ENCODE results near the gene OXNAD1.
A peak's percentile ranks its signal among the peaks of the same experiment; 100 is the strongest.

The OXNAD1 gene, protein sequence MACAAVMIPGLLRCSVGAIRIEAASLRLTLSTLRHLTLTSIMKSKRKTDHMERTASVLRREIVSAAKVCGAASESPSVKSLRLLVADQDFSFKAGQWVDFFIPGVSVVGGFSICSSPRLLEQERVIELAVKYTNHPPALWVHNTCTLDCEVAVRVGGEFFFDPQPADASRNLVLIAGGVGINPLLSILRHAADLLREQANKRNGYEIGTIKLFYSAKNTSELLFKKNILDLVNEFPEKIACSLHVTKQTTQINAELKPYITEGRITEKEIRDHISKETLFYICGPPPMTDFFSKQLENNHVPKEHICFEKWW

DNA sequence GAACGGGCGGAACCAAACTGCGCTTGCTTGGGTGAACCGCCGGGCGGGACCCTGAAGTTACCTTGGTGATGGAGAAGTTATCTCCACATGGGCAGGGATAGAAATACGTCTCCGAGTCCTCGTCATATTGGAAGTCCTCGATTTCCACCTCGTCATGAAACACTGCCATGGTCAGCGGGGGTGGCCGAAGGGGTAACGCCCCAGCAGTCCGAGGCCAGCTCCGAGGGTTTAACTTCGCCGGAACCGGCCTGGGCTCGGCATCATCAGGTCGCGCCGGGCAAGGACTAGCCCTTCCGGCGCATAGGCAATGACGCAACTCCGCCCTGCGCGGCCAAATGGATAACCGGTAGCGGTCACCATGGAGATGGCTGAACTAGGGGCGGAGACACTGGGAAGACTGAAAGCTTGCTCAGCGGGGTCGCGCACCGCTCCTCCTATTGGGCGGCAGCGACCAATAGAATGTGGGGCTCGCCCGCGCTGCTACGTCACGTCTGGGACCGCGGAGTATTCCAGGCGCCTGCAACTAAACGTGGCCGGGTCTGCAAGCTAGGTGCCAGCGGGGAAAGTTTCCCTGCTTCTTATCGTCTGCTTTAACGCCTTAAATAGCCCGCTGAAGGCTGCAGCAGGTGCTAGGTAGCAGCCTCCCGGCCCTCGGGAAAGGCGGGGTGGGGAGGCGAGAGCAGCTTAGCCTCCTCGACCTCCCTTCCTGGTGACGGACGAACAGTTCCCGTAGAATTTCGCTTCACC, at the start of gene OXNAD1, which contains the start of gene DPH3:
OXNAD1 (plus strand) TSS at position 505 of the 747 bp plus-strand sequence. CDS start 5,741 bp downstream, outside the sequence.
DPH3 (minus strand) TSS at position 236 of the 747 bp plus-strand sequence; CDS start at position 169, 67 bp downstream.
- FAIRE-seq, result peak; percentile 98

DNA sequence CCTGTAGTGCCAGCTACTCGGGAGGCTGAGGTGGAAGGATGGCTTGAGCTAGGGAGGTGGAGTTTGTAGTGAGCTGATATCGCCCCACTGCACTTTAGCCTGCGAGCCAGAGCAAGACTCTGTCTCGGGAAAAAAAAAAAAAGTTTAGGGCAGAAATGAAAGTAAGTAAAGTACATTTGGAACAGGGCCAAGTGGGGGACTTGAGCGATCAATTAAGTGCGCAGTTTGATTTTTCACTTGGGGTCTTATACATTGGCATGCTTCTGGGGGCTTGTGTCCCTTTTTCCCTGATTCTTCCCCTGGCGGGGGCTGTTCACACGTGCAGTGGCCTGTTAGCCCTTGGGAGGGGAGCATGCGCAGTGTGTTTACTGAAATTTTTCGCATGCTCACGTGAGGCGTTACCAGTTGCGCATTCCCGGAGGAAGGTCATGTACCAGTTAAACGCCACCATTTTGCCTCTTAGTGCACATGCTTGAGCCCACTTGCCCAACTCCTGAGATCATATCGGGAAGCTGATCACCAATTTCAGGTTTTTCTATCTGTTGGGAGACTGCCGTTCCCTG, 48.6 kb upstream of the OXNAD1 start:
- FAIRE-seq, result no peak

DNA sequence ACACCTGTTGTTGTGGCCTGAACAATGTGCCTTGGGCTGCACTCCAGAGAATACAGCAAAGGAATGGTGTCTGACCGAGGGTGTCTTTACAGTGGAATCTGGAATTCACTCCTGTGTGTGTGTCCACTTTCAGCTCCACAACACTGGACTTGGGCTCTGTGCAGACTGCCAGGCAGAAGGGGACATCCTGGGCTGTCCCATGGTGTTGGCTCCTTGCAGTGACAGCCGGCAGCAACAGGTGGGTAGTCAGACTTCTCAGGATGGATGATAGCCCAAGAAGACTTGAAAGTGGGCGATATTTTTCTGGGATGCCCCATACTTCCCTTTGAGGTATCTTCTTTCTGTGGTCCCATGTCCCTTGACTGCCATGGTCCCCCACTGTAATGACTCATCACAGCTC, 45.2 kb upstream of the OXNAD1 start:
- no peak for FAIRE-seq

DNA sequence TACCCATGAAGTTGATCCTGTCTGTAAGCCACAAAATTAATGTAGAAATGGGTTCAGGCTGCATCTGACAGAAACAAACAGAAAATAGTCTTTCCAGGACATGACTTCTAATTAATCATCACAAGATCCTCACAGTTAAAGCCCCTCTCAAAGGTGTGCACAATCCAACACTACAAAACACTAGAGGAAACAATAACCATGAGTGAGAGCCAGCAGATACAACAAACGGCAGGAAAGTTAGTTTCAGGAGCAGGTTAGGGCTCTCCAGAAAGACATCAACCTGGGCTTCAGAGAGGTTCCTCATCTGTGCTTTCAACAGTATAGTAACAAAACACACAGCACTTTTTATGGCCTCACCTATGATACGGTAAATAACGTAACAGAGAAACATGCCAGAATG, 43.0 kb upstream of the OXNAD1 start:
- no peak for FAIRE-seq

DNA sequence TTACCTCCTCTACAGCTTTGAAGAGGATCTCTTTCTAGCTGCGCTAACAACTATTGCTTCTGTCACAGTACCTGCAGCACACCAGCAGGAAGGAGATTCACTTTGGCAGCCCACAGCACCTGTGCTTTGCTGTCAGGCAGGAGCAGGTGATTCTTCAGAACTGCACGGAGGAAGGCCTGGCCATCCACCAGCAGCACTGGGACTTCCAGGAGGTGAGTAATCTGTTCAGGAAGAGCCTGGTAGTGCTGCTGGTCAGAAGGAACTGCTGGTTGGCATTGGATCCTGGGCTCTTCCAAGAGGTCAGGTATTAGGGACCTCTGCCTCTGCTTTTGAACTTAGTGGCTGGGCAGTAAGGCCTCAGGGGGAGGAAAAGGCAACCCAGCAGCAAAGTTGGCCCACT, 42.5 kb upstream of the OXNAD1 start:
- no peak for FAIRE-seq

DNA sequence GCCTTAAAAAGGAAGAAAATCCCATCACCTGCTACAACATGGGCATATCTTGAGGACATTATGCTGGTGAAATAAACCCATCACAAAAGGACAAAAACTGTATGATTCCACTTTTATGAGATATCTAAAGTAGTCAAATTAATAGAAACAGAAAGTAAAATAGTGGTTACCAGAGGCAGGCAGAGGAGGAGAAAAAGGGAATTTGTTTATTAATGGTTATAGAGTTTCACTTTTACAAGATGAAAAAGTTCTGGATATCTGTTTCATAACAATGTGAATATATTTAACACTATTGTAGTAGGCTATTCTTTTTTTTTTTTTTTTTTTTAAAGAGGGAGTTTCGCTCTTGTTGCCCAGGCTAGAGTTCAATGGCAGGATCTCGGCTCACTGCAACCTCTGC, 40.7 kb upstream of the OXNAD1 start:
- FAIRE-seq, result no peak

DNA sequence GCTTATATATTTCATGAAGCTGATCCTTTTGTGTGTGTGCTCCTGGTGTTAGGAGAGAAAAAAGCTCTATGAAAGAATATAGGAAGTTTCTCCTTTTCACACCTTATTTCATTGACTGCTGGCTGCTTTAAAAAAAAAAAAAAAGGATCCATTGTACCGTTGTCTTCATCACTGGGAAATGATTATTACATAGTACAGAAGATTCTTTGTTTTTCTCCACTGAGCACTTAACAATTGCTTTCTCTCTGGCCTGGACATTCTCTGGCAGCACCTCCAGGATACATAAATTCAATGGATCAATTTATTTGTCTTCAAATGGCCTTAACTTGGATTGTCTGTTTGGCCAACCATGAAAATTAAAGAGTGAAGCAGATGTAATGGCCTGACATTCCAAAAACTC, 37.4 kb upstream of the OXNAD1 start:
- no peak for FAIRE-seq

DNA sequence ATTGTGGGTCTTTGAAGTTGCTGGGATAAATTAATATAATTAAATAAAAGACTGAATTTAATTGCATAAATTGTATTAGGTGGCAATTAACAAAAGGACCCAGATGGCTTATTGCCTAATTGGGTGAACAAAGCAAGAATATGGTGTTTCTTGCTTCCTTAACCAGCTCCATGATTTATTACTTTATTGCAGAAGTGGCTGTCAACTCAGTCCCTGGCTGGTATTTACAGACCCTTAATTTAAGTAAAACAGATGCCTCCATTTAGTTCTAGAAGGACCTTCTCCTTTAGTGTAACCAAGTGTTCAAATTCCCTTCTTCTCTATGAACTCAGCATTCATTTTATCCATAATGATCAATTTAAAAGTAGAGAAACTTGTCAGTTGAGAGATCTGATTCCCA, 35.3 kb upstream of the OXNAD1 start:
- no peak for FAIRE-seq

DNA sequence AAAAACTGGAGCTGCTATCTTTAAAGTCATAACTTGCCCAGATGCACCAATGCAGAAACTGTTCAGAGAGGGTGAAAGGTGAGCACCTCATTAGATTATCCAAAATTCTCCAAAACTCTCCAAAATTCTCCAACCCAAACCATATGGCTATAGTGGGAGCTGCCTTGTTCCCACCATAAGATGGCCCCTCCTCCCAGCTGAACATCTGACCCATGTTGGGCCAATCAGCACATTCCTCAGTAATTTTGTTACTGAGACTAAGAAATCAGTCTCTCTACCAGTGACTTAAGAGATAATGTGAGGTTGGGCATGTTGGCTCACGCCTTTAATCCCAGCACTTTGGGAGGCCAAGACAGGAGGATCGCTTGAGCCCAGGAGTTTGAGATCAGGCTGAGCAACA, 33.0 kb upstream of the OXNAD1 start:
- no peak for FAIRE-seq

DNA sequence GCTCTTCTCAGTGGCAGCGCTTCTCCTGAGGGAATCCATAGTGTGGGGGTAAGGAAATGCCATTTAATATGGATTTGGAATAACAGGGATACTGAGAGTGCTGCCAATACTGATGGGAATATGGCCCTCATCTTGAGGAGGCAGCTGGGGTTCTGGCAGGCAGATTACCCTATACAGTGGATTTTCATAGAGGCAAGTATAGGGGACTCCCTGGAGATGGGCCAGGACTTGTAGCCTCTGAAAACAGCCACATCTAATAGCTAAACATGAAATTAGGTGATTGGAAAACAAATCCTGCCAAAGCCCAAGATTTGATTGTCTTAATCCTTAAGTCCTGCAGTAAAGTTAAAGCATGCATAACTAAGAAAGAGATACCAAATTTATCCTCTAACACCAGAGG, 31.2 kb upstream of the OXNAD1 start:
- FAIRE-seq, result no peak

DNA sequence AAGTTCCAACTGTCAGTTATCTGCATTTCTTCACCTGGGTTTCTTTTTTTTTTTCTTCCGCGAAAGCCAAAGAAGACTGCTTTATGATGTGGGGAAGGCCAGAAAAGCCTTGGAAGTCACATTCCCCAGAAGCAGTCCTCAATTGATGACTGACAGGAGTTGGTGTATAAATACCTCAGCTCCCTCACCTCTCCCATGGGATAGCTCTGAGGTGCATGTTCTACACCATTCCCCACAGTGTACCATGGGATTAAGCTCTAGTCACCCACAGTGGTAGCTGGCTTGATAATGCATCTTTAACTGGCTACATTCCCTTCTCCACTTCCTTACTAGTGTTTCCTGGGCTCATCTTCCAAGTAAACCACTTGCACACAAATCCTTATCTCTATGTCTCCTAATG, 30.7 kb upstream of the OXNAD1 start:
- FAIRE-seq, result no peak

DNA sequence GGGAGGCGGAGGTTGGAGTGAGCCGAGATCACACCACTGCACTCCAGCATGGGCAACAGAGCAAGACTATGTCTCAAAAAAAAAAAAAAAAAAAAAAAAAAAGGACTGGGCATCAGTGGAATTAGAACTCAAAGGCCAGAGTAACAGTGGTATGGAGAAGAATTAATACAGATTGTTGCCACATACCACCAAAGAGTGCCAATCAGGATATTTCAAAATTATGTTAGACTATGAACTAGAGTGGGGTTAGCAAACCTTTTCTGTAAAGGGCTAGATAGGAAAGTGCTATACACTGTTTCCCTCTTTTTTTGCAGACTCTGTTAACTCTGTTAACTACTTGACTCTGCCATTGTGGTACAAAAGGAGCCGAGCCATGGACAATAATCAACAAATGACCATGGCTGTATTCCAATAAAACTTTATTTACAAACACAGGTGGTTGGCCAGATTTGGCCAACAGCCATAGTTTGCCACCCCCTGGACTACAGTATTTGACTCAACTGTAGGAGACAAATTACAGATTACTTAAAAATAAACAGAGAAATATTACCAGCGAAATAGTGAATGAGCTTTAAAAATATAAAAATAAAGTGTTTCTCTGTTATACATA, 28.9 kb upstream of the OXNAD1 start:
- no peak for FAIRE-seq

DNA sequence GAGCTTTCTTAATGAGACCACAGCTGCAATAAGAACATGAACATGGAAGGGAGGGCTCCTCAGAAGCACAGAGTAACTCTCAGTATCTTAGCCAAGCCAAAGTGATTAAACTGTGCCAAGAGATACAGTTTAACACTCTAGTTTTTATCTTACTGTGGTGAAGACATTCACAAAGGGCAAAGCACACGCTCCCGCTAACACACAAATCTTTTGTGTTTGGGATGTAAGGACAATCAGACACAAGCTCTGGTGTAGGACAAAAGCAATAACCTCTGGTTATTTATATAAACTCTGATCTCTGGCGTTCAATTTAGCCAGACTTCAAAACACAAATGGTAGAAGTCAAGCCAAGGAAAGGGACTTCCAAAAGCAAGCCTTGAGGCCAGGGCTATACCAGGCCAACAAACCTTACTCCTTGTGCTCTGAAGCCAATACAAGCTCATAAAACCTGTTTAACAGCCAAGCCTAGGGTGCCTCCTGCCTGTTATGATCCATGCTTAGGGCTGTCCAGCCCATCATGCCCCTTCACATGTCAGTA, 28.1 kb upstream of the OXNAD1 start:
- FAIRE-seq, result no peak

DNA sequence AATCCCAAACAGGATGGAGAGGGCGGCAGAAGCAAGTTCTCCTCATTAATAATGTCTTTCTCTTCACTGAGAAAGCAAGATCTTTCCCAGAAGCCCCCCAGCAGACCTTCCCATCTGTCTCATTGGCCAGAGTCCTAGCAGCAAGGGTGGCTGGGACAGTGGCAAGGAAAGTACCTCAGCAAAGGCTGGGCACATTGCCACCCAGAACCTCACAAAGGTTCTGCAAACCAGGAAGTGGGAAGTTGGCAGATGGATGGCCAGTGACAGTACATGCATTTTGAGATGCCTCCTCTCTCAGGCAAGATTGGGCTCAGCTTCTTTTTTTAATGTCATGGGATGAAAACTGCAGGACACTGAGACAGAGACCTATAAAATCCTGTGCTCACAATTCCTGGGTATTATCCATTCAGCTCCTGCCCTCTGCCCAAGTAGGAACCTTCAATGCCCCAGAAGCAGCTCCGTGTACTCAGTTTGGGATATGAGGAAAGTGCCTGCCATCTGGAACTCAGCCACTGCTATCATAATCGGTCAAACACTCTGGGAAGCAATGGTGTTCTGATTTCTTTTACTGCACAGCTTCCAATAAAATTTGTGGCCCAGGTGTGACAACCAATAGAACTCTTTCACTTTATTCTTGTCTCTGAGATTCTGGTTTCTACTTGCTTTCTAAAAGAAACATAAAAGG, 25.8 kb upstream of the OXNAD1 start:
- no peak for FAIRE-seq

DNA sequence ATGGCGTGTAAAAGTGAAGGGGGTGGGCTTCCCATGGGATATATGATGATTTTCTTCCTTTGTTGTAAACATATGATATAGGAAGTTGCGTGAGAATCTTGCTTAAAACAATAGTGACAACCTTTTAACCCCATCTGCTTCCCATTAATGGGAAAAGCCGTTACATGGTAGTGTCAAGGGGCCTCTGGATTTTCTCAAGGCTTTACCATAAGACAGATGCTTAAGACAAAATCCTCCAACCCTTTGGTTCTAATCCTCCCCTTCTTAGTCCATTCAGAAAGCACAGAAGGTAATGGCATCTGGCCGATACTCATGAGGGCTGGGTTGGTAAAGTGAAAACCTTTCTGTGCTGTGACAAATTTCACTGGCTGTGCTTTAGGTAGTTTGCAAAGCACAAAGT, 25.2 kb upstream of the OXNAD1 start:
- FAIRE-seq, result no peak

DNA sequence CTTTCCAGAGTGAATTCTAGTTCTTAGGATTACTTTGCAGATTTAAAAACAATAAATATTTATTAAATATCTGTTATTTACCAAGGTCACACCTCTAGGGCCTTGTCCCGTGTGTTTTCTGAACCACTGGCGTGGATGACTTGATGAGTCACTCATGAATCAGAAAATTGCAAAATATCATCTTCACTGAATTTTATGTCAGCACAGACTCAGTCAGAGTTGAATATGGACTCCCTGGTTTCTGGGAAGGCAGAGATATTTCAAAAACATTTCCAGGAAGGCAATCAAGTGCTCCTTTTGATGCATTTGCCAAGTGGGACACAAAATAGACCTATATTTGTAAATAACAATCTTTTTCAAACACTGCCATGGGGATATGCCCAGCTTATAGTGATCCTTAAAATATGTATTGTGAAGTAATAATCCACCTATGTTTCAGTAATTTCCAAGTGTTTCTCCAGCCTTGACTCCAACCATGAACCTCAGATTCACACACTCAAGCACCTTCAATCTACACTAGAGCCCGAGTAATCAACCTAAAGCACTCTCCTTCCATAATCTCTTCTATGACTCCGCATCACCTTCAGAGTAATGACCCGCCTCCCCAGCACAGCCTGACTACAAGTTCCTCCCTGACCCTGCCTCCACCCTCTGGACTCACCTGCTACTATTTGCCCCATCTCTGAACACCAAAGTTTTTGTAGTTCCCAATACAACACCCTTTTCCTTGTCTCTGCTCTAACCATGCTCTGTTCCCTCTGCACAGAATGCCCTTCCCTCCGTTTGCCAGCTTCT, 24.6 kb upstream of the OXNAD1 start:
- no peak for FAIRE-seq

DNA sequence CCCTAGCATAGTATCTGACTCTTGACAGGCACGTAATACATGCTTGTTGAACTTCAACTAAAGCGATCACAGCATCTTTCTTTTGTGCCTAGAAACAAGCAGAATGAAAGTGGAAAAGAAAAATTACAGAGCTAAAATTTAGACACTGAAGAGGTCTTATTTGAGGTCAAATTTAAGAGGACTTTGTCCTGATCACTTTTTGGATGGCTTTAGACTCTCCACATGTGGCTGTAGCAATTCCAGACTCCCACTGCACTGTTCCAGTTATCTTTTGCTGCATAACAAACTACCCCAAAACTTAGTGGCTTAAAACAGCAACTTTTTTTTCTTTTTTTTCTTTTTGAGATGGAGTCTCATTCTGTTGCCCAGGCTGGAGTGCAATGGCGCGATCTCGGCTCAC, 23.8 kb upstream of the OXNAD1 start:
- FAIRE-seq, result no peak

DNA sequence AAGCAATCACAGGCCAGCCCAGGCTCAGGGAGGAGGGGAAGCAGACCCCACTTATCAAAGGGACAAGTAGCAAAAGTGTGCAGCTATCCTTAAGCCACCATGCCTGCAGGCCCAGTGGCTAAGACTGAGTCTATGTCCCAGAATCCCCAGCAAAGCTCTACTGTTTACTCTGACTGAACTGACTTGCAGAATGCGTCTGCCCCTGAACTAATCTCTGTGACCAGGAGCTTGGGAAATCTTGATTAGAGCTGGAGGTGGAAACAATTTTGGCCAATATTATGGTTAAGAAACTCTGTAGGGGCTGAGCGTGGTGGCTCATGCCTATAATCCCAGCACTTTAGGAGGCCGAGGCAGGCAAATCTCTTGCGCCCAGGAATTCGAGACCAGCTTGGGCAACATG, 22.8 kb upstream of the OXNAD1 start:
- no peak for FAIRE-seq

DNA sequence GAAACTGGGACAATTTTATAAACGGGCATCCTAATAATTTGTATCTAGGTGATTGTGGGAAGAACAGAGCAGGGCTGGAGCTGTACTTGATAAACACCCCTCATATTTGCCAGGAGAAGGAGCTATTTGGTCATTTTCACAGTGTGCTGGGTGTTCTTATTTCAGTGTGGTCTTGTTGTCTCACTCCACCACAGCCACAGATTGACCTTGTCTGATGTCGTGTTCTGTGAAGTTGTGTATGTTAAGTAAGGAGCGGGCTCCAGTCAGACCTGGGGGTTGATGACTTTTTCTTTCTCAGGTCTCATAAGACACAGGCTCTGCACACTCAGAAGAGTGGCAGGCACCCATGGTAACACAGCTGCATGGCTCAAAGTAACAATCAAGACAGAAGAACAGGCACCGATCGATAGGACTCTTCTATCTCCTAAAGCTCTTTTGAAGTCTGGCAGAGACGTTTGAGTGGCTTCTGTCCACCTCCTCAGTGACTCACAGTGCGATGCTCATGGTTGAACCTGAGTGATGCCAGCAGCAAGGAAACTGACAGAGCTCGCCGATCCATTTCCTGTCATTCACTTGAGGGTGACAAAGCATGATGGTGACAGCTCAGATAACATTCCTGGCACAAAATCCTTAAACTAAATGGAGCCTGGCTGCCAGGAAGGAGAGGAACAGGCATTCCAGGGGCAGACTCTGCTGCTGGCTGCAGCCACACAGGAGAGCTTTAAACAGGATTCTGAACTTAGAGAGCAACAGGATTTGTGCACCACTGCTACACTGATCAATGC, 21.1 kb upstream of the OXNAD1 start:
- FAIRE-seq, result no peak

DNA sequence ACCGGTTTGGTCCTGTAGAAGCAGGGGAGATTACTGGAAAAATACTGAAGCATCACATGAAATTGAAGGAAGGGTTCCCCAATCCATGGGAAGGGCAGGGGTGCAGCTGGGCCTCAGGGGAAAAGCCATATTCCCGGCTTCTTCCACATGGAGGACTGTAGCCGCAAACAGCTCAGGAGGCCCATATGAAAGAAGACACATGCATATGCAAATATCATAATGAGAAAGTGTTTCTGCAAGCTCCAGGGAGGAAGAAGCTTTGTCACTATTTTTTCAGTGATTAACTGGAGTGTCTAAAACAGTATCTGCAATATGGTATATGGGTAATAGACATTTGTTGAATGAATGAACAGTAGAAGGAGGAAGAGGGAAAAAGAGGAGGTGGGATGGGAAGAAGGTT, 19.4 kb upstream of the OXNAD1 start:
- no peak for FAIRE-seq

All from G401.6 (cell line).